NCI-H510A treated with DMSO at 0.1 percent for 48 hours (cell line): ENCODE measurements around the gene PRR35.
A peak's percentile ranks its signal among the peaks of the same experiment; 100 is the strongest.
"Not testable (repeated sequence)": the region's sequence is repeated elsewhere in the genome, so short reads cannot be mapped to it uniquely, and the experiment has no call there.

ENCODE experiments used
- DNase-seq: peaks from one replicate; lab custom pipeline; 2025; lab: John Stamatoyannopoulos, UW

Gene PRR35

DNA sequence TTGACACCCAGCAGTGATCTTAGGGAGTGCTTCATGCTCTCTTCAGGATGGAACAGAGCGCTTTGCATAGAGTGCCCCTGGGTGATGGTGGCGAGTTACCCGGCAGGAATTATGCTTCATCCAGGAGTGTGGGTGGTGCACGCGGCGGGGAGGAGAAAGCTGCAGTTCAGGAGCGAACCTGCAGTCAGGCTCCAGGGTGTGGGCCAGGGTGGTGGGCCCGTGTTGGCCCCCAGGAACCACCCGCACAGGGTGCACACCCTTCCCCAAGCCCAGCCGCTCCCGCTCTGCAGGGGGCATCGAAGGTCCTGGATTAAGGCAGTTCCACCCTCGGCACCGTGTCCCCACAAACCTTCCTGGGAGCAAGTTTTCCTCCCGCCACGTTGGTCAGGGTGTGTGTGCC is 33.6 kb downstream of the PRR35 start:
- no peak for DNase-seq

DNA sequence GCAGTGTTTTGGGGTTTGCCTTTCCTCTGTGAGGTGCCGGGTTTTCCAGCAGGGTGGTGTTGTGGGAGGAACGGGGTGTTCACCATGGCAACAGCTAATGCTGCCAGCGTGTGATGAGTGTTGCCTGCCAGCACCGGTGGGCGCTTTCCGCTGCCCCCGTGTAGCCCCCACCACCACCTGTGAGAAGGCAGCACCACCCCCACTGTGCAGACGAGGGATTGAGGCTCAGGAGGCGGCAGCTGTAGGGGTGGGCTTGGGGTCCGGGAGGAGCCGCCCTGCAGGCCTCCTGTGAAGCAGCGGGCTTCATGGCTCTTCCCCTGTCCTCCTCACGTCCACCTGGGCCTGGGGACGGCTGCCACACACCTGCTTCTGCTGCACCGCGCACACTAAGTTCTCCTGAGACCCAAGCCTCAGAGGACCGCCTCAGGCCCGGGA is 34.9 kb downstream of the PRR35 start:
- no peak for DNase-seq

DNA sequence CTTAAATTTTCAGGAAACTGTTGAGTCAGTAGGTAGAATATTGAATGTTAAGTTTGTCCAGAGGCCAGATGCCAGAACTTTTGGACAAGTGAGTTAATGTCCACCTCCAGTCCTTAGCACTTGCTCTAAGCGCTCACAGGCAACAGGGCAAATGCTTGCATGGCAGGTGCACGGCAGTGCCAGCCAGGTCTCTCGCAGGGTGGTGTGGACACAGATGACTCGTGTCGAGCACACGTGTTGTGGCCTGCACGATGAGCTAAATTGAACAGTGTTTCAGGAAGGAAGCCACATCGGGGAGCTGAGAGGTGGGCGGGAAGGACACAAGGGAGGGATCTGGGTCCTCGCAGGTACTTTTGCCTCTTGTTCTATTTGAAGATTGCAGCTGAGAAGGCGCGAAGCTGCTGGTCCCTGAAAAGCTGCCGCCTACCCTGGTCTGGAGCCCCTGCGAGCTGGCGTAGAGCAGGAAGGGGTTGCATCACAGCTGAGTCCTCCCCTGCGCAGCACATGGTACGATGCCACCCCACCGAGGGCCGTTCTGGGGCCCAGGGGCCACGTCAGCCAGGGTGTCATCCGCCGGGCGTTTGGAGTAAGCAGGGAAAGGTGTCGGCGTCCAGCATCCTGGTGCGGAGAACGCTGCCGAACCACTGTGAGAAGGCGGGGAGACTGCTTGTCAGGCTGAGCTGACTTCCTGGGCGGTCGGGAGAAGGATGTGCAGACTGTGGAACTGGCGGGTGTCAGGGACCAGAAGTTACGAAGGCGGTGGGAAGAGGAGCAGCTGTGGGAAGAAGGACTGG is 35.9 kb downstream of the PRR35 start:
- no peak for DNase-seq

DNA sequence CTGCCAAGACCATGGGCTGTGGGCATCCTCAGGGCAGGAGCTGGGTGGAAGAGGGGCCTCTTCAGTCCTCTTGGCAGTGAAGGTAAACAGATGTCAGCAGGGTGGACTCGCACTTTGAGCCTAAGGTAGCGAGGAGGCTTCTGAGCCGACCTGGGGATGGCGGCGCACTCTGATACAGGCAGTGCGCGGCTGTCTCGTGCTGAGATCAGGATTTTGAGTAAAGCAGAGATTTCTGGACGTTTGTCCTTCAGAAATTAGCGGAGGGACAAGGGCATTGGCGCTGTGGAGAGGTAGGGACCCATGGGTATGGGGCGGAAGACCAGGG is 36.5 kb downstream of the PRR35 start:
- peak; percentile 21 for DNase-seq

DNA sequence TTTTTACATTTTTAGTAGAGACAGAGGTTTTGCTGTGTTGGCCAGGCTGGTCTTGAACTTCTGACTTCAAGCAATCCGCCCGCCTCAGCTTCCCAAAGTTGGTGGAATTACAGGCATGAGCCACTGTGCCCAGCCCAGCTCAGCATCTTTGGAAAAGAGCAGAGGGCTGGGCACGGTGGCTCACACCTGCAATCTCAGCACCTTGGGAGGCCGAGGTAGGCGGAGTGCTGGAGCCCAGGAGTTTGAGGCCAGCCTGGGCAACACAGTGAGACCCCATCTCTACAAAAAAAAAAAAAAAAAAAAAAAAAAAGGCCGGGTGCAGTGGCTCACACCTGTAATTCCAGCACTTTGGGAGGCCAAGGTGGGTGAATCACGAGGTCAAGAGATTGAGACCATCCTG is 37.5 kb downstream of the PRR35 start:
- DNase-seq, result not testable (repeated sequence)

DNA sequence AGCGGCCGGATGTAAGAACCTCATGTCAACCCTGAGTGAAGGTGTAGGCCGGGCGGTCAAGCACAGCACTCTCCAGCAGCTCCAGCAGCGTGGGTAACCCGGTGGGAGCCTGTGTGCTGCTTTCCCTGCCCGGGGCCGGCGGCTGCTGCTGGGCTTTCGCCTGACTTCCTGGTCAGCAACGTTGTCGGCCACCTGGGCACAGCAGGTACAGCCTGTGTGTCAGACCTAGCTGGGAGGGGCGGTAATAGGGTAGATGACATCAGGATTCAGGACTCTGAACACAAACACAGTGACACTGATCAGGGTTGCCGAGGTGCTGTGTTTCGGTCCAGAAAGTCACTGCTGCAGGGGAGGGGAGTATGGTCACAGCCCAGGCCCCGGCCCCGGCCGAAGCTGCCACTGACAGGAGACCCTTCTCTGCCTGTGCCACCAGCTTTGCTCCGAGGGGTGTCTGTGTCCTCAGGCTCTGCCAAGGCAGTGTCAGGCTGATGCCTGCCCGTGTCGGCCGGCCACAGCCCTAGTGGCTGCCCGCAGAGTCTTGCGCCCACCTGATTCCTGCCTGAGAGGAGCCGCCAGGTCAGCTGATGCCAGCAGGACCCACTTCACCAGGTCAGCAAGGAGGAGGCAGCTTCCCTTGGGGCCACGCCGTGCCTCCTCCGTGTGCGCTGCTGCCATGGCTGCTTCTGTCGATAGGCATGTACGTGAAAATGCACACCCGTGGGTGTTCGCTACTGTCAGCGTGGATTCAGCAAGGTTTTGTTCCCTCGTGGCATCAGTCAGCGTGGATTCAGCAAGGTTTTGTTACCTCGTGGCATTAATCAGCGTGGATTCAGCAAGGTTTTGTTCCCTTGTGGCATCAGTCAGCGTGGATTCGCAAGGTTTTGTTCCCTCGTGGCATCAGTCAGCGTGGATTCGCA is 38.9 kb downstream of the PRR35 start:
- no peak for DNase-seq

DNA sequence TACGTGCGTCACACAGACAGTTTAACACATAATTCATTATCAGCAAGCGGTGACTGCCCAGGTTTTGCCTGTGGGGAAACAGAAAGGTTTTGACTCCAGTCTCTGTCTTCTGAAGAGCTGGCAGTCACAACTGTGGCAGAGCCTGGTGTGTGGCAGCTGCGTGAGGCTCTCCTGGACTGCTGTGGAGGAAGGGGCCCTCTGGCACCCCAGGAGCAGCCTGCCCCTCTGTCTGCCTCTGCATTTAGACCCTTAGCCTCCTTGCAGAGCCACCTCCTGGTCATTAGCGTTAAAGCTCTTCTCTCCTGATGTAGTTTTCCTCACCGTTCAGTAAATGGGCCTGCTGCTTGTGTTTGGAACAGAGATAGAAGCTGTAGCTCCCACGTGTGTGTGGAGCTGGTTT is 40.6 kb downstream of the PRR35 start:
- DNase-seq, result no peak

DNA sequence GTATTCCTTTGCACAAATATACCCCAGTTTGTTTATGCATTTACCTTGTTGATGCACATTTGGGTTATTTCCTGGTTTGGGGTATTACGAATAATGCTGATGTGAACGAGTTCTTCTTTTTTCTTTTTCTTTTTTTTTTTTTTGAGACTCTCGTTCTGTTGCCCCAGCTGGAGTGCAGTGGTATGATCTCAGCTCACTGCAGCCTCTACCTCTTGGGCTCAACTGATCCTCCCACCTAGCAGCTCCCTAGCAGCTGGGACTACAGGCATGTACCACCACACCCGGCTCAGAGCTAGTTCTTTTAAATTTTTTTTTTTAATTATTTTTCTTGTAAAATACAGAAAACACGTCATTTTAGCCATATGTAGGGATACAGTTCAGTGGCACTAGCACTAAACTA is 43.7 kb downstream of the PRR35 start:
- DNase-seq, result no peak

DNA sequence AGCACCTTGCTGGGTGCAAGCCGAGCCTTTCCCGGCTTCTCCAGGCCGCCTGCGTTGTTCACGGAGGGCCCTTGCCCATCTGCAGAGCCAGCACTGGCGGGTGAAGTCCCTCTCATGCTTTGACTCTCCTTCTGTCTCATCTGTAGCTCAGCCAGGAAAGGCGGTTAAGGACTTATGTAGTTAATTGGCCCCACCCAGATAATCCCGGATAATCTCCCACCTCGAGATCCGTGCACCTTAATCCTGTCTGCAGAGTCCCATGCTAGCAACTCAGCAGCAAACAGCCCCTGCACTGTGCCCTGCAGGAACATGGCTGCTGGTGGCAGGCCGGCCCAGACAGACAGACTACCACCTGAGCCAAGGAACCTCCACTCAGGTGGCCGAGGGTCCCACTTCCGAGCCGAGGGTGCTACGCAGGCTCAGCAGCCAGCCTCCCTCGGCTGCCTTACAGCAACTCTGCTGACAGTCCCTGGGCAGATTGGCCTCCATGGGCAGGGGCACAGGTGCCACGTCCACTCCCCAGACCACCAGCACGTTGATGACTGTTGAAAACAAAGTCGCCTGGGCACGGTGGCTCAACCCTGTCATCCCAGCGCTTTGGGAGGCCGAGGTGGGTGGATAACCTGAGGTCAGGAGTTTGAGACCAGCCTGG is 46.6 kb downstream of the PRR35 start:
- DNase-seq, result no peak

DNA sequence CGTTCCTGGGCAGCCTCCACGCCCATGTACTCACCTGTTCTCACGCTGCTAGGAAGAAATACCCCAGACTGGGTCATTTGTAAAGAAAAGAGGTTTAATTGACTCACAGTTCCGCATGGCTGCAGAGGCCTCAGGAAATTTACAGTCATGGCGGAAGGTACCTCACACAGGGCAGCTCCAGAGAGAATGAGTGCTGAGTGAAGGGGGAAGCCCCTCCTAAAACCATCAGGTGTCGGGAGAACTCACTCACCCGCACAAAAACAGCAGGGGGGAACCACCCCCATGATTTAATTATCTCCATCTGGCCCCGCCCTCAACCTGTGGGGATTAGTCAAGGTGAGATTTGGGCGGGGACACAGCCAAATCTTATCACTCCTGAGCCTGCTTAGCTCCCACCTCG is 47.8 kb downstream of the PRR35 start:
- DNase-seq, result no peak

DNA sequence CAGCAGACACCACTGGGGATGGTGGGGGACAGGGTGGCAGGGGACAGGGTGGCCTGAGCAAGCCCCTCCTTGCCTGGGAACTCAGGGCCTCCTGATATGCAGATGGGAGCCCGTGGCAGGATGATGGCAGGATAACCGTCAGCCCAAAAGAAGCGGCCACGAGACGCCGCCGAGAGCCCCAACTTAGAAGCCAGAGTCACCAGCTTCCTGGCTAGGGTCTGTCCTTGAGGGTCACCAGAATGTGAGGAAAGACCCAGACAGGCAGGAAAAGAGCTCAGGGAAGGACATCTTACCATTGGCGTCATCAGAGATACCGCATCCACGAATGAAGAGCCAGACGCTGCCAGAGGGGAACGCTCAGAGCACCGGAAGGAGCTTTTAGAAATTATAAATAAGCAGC is 49.1 kb downstream of the PRR35 start:
- DNase-seq, result no peak

DNA sequence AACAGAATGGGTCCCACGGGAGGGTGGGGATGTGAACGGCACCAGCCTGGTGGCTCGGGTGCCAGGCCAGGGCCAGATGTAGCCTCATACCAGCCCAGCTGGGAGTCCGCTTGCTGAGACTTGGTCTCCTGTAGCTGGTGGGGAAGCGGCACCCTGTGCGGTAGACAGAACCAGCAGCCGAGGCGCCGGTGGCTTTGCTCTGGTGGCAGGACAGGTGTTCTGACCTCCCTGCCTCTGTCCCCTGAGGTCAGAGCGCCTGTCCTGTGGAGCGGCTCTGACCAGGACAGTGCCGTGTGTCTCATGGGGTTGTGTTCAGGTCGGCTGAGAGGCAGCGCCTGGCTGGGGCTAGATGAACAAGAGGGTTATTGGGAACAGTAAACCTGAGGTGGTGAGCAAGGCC is 49.8 kb downstream of the PRR35 start:
- DNase-seq, result no peak

DNA sequence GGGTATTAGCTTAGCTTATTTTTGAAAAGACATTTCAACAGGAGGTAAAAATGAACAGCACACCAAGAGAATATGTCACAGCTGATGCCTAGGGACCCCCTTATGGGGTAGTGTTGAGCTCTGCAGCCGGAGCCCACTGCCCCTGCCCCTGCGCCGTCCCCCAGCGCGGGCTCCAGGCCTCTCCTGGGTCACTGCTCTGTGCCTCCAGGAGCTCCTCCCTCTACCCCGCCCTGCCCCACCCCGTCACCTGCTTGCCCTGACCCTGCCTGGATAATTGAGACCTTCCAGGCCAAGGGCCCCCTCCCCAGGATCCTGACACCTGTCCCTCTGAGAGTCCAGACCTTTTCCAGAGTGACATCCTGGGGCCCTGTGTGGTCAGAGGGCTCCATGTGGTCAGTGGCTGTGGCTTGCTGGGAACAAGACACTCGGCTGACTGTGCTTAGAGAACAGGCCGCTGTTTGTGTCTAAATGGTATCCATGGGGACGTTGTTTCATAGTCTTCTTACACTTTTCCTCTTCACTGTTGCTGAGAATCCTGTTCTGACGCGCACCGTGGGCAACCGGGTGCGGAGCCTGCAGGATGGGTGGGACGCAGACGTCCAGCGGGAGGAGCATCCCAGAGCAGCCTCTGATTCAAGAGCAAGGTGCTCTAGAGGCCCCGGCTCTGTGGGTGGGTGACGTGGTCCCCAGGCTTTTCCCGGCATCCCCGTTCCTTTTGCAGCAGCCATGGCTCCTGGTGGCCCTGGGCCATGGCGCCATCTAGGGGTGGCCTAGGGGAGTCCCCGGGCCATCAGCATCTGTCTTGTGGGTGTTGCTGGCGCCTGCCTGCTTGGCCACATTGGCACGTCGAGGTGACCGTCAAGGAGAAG is 50.6 kb downstream of the PRR35 start:
- no peak for DNase-seq

DNA sequence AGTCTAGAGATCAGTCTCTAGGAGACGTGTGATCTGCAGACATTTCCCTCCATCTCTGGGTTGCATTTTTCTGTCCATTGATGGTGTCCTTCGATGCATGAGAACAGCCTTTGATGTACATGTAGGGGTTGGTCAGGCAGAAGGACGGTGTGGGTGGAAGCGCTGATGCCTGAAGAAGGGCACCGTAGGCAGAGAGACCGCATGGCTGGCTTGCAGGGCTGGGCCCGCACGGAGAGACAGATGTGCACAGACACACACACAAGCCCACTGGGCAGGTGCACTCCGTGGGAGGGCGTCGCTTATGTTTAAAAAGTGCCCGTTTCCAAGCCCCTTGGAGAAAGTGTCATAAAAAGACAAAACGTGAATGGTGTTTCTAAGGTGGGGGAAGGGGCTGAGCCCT is 54.9 kb downstream of the PRR35 start:
- no peak for DNase-seq
